Mucosa of rectum (tissue), 2 donors: ENCODE results near the gene CPA5.

ENCODE experiments used
- H3K27ac ChIP-seq, 2 donors: one replicate each; pipeline ENCODE4 v1.7.0; 2013; ENCODE audit warnings: inconsistent platforms in 2 of 2, low read depth in 2 of 2, low read length in 2 of 2
- H3K27me3 ChIP-seq, 2 donors: one replicate each; pipeline ENCODE4 v1.7.0; 2013; ENCODE audit warnings: low read length in 2 of 2; ENCODE audit not compliant: control insufficient read depth in 2 of 2, insufficient read depth in 2 of 2
- H3K36me3 ChIP-seq, 2 donors: one replicate each; pipeline ENCODE4 v1.7.0; 2013; ENCODE audit warnings: low read length in 2 of 2; ENCODE audit not compliant: control insufficient read depth in 2 of 2, insufficient read depth in 2 of 2
- H3K4me1 ChIP-seq, 2 donors: one replicate each; pipeline ENCODE4 v1.7.0; 2013; ENCODE audit warnings: low read length in 2 of 2, mild to moderate bottlenecking in 1 of 2; ENCODE audit not compliant: control insufficient read depth in 2 of 2, insufficient read depth in 2 of 2
- H3K4me3 ChIP-seq, 2 donors: one replicate each; pipeline ENCODE4 v1.7.0; 2013; ENCODE audit warnings: low read length in 2 of 2
- H3K9ac ChIP-seq, 2 donors: one replicate each; pipeline ENCODE4 v1.7.0; 2013; ENCODE audit warnings: low read length in 2 of 2, low read depth in 1 of 2, mild to moderate bottlenecking in 1 of 2
- H3K9me3 ChIP-seq, 2 donors: one replicate each; pipeline ENCODE4 v1.7.0; 2013; ENCODE audit warnings: low read length in 2 of 2; ENCODE audit not compliant: control insufficient read depth in 2 of 2
- donor health status: healthy.
- donor health status: Normal muscosa, but diverticular disease.

The CPA5 gene

GRCh38 chr7:130397051-130397757 is 52.6 kb downstream of the CPA5 start:
- Histone ChIP-seq H3K4me1 (no peaks in the 10 kb centered on the region), H3K27ac (no peak overlapping the region), H3K9ac (no peak overlapping the region), H3K36me3 (no peaks in the 10 kb centered on the region), H3K9me3 (no peaks in the 10 kb centered on the region), H3K4me3 (no peak overlapping the region), H3K27me3 (no peaks in the 10 kb centered on the region)

- no peaks in the 10 kb centered on the region for H3K27me3 ChIP-seq
- no peak overlapping the region for H3K9ac ChIP-seq
- no peak overlapping the region for H3K4me3 ChIP-seq
- H3K27ac ChIP-seq: no peak overlapping the region
- no peaks in the 10 kb centered on the region for H3K9me3 ChIP-seq
- no peaks in the 10 kb centered on the region for H3K4me1 ChIP-seq
- peaks cover 0 to 3% of the 10 kb centered on the region in 2 donors for H3K36me3 ChIP-seq
These were observed 53.1 kb downstream of the CPA5 start for GRCh38 chr7:130397758-130398073.

- H3K4me1 ChIP-seq: no peaks in the 10 kb centered on the region
- no peaks in the 10 kb centered on the region for H3K9me3 ChIP-seq
- no peak overlapping the region for H3K4me3 ChIP-seq
- H3K9ac ChIP-seq: no peak overlapping the region
- no peak overlapping the region for H3K27ac ChIP-seq
- no peaks in the 10 kb centered on the region for H3K27me3 ChIP-seq
- peaks cover 0 to 10% of the 10 kb centered on the region in 2 donors for H3K36me3 ChIP-seq
These were observed 54.0 kb downstream of the CPA5 start for GRCh38 chr7:130398526-130399090.

GRCh38 chr7:130400120-130400572 is 55.5 kb downstream of the CPA5 start:
- Histone ChIP-seq H3K36me3 (peaks cover 0 to 10% of the 10 kb centered on the region in 2 donors), H3K9me3 (no peaks in the 10 kb centered on the region), H3K27ac (no peak overlapping the region), H3K27me3 (no peaks in the 10 kb centered on the region), H3K4me3 (no peak overlapping the region), H3K4me1 (no peaks in the 10 kb centered on the region), H3K9ac (no peak overlapping the region)

- Histone ChIP-seq H3K36me3 (peaks cover 0 to 10% of the 10 kb centered on the region in 2 donors), H3K27ac (no peak overlapping the region), H3K27me3 (no peaks in the 10 kb centered on the region), H3K9ac (no peak overlapping the region), H3K4me1 (no peaks in the 10 kb centered on the region), H3K4me3 (no peak overlapping the region), H3K9me3 (no peaks in the 10 kb centered on the region)
These were observed 56.5 kb downstream of the CPA5 start for GRCh38 chr7:130401101-130401500.

GRCh38 chr7:130401578-130401977 is 57.0 kb downstream of the CPA5 start:
- Histone ChIP-seq H3K36me3 (peaks cover 0 to 10% of the 10 kb centered on the region in 2 donors), H3K4me3 (no peak overlapping the region), H3K4me1 (no peaks in the 10 kb centered on the region), H3K9me3 (no peaks in the 10 kb centered on the region), H3K27ac (no peak overlapping the region), H3K27me3 (no peaks in the 10 kb centered on the region), H3K9ac (no peak overlapping the region)

- Histone ChIP-seq H3K36me3 (peaks cover 0 to 10% of the 10 kb centered on the region in 2 donors), H3K27ac (no peak overlapping the region), H3K9ac (no peak overlapping the region), H3K4me3 (no peak overlapping the region), H3K4me1 (no peaks in the 10 kb centered on the region), H3K27me3 (no peaks in the 10 kb centered on the region), H3K9me3 (no peaks in the 10 kb centered on the region)
These were observed 60.4 kb downstream of the CPA5 start for GRCh38 chr7:130405003-130405402.

GRCh38 chr7:130409067-130409711 is 64.6 kb downstream of the CPA5 start:
- H3K27ac ChIP-seq: no peak overlapping the region
- no peaks in the 10 kb centered on the region for H3K27me3 ChIP-seq

GRCh38 chr7:130409712-130410072 is 65.1 kb downstream of the CPA5 start:
- Histone ChIP-seq H3K27me3 (no peaks in the 10 kb centered on the region), H3K9ac (no peak overlapping the region), H3K4me1 (no peaks in the 10 kb centered on the region), H3K4me3 (no peak overlapping the region), H3K27ac (no peak overlapping the region), H3K36me3 (no peaks in the 10 kb centered on the region), H3K9me3 (no peaks in the 10 kb centered on the region)

More at GRCh38 chr7:130409067-130409711, 64.6 kb downstream of the CPA5 start:
- no peaks in the 10 kb centered on the region for H3K4me1 ChIP-seq
- H3K4me3 ChIP-seq: no peak overlapping the region
- H3K9me3 ChIP-seq: no peaks in the 10 kb centered on the region
- H3K9ac ChIP-seq: no peak overlapping the region
- no peaks in the 10 kb centered on the region for H3K36me3 ChIP-seq

GRCh38 chr7:130410868-130411541 is 66.4 kb downstream of the CPA5 start:
- H3K27ac ChIP-seq: no peak overlapping the region
- no peaks in the 10 kb centered on the region for H3K4me1 ChIP-seq
- no peak overlapping the region for H3K4me3 ChIP-seq
- H3K9ac ChIP-seq: no peak overlapping the region
- H3K27me3 ChIP-seq: no peaks in the 10 kb centered on the region
- H3K36me3 ChIP-seq: no peaks in the 10 kb centered on the region
- no peaks in the 10 kb centered on the region for H3K9me3 ChIP-seq
